ENCODE measurements around the gene WDR20.

The WDR20 gene

DNA sequence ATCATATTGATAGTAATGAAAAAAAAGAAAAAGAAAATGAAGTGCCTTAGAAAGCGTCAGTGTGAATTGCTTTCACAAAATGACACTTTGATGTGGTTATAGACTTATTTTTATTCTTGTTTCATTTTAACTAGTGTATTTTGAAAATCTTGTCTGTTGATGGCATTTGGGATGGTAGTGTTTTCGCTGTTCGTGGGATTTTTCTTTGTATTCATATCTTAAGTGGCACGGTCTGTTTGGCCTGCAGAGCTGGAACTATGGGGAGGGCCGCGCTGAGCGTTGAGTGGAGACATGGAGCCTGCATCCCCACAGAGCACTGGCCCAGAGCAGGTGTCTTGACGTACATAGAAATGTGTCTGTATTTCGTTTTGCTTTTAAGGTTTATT is 61.6 kb downstream of the WDR20 start:
- no peaks in the 10 kb centered on the region for H3K9me3 ChIP-seq (ENCODE audit: insufficient read depth, low read length)
- H3K36me3 ChIP-seq (ENCODE audit: low read length) = no peaks in the 10 kb centered on the region
- H4K20me1 ChIP-seq (ENCODE audit: low read depth, low read length) = no peaks in the 10 kb centered on the region
- no peak overlapping the region for H3K27ac ChIP-seq (ENCODE audit: low read depth, low read length)
- no peak overlapping the region for H3K9ac ChIP-seq (ENCODE audit: low read length)
- H3K4me2 ChIP-seq (ENCODE audit: low read depth, low read length, poor library complexity, severe bottlenecking) = no peak overlapping the region
- no peaks in the 10 kb centered on the region for H3K27me3 ChIP-seq (ENCODE audit: low read length)
- no peak overlapping the region for H3K4me3 ChIP-seq (ENCODE audit: insufficient read depth, low read length, poor library complexity, severe bottlenecking)
- no peaks in the 10 kb centered on the region for H3F3A ChIP-seq (ENCODE audit: insufficient read depth)
- H3K79me2 ChIP-seq (ENCODE audit: insufficient read depth, low read length) = peaks cover 17% of the 10 kb centered on the region
- no peak overlapping the region for H2AFZ ChIP-seq (ENCODE audit: low read depth, low read length, severe bottlenecking)
- no peaks in the 10 kb centered on the region for H3K9me2 ChIP-seq (replicated peaks; ENCODE audit: insufficient read depth, low read length)
- TF ChIP-seq, protein P1, sequence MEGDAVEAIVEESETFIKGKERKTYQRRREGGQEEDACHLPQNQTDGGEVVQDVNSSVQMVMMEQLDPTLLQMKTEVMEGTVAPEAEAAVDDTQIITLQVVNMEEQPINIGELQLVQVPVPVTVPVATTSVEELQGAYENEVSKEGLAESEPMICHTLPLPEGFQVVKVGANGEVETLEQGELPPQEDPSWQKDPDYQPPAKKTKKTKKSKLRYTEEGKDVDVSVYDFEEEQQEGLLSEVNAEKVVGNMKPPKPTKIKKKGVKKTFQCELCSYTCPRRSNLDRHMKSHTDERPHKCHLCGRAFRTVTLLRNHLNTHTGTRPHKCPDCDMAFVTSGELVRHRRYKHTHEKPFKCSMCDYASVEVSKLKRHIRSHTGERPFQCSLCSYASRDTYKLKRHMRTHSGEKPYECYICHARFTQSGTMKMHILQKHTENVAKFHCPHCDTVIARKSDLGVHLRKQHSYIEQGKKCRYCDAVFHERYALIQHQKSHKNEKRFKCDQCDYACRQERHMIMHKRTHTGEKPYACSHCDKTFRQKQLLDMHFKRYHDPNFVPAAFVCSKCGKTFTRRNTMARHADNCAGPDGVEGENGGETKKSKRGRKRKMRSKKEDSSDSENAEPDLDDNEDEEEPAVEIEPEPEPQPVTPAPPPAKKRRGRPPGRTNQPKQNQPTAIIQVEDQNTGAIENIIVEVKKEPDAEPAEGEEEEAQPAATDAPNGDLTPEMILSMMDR (IDR thresholded peaks at IDR 0.05; ENCODE audit: insufficient read depth, low read length, poor library complexity, severe bottlenecking) = no peak
- TF ChIP-seq EZH2phosphoT487 (conservative IDR thresholded peaks at IDR 0.05; ENCODE audit: low read length) = no peak

DNA sequence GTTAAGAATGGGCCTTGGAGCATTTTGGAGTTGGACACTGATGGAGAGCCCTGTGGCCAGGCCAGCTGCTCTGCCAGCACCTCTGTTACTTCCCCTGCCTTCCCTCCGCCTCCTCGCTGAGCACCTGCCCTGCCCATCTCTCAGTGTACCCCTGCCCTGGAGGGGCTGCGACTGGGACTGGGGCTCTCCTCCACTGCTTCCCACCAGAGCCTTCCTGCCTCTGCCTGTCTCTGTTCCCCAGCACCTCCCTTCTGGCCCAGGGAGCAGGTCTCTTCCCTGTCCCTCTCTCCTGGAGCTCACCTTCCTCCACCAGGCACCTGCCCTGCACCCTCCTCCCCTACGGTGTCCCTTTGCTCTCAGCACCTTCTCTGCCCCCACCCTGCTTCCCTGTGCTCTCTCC is 62.1 kb downstream of the WDR20 start:
- no peaks in the 10 kb centered on the region for H3K27me3 ChIP-seq (ENCODE audit: low read length)
- H2AFZ ChIP-seq (ENCODE audit: low read depth, low read length, severe bottlenecking) = no peak overlapping the region
- peaks cover 15% of the 10 kb centered on the region for H3K79me2 ChIP-seq (ENCODE audit: insufficient read depth, low read length)
- no peaks in the 10 kb centered on the region for H3K36me3 ChIP-seq (ENCODE audit: low read length)
- TF ChIP-seq, protein P1 (IDR thresholded peaks at IDR 0.05; ENCODE audit: insufficient read depth, low read length, poor library complexity, severe bottlenecking) = no peak
- TF ChIP-seq EZH2phosphoT487 (conservative IDR thresholded peaks at IDR 0.05; ENCODE audit: low read length) = no peak
- H3K9me2 ChIP-seq (replicated peaks; ENCODE audit: insufficient read depth, low read length) = no peaks in the 10 kb centered on the region
- H3K4me3 ChIP-seq (ENCODE audit: insufficient read depth, low read length, poor library complexity, severe bottlenecking) = no peak overlapping the region
- H3K4me2 ChIP-seq (ENCODE audit: low read depth, low read length, poor library complexity, severe bottlenecking) = no peak overlapping the region
- H3F3A ChIP-seq (ENCODE audit: insufficient read depth) = no peaks in the 10 kb centered on the region
- H3K9me3 ChIP-seq (ENCODE audit: insufficient read depth, low read length) = no peaks in the 10 kb centered on the region
- no peaks in the 10 kb centered on the region for H4K20me1 ChIP-seq (ENCODE audit: low read depth, low read length)
- H3K9ac ChIP-seq (ENCODE audit: low read length) = no peak overlapping the region
- H3K27ac ChIP-seq (ENCODE audit: low read depth, low read length) = no peak overlapping the region

DNA sequence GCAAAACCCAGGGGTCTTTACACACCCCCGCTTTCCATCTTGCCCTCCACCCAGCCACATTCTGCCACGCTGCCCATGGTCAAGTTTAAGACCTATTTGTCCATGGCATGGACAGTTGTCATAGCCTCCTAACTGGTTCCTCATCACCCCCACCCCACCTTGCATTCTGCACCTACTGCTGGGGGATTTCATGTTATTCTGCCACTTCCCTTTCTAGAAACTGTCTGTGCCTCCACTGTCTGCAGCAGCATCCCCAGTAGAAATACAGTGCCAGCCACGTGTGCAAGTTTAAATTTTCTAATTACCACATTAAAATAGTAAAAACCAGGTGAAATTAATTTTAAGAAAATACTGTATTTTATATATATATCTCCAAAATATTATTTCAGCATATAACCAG is 63.2 kb downstream of the WDR20 start:
- no peak overlapping the region for H3K4me3 ChIP-seq (ENCODE audit: insufficient read depth, low read length, poor library complexity, severe bottlenecking)
- no peak overlapping the region for H2AFZ ChIP-seq (ENCODE audit: low read depth, low read length, severe bottlenecking)
- no peaks in the 10 kb centered on the region for H3F3A ChIP-seq (ENCODE audit: insufficient read depth)
- H3K9ac ChIP-seq (ENCODE audit: low read length) = no peak overlapping the region
- no peak overlapping the region for H3K4me2 ChIP-seq (ENCODE audit: low read depth, low read length, poor library complexity, severe bottlenecking)
- H3K79me2 ChIP-seq (ENCODE audit: insufficient read depth, low read length) = peaks cover 15% of the 10 kb centered on the region
- H3K36me3 ChIP-seq (ENCODE audit: low read length) = no peaks in the 10 kb centered on the region
- H4K20me1 ChIP-seq (ENCODE audit: low read depth, low read length) = no peaks in the 10 kb centered on the region
- no peaks in the 10 kb centered on the region for H3K9me3 ChIP-seq (ENCODE audit: insufficient read depth, low read length)
- H3K27ac ChIP-seq (ENCODE audit: low read depth, low read length) = no peak overlapping the region
- no peaks in the 10 kb centered on the region for H3K9me2 ChIP-seq (replicated peaks; ENCODE audit: insufficient read depth, low read length)
- H3K27me3 ChIP-seq (ENCODE audit: low read length) = no peaks in the 10 kb centered on the region
- TF ChIP-seq EZH2phosphoT487 (conservative IDR thresholded peaks at IDR 0.05; ENCODE audit: low read length) = no peak
- TF ChIP-seq, protein P1 (IDR thresholded peaks at IDR 0.05; ENCODE audit: insufficient read depth, low read length, poor library complexity, severe bottlenecking) = no peak
